ENCODE measurements around the gene PXK.

PXK gene

GRCh38 chr3:58386626-58387365 is 54.1 kb downstream of the PXK start:
- Histone ChIP-seq H3K9me2 (replicated peaks; ENCODE audit: low read depth, low read length) (no peaks in the 10 kb centered on the region), H3K9ac (ENCODE audit: low read depth, low read length, poor library complexity, severe bottlenecking) (no peak overlapping the region), H2AFZ (ENCODE audit: low read length) (no peak overlapping the region), H3F3A (ENCODE audit: low read depth) (no peaks in the 10 kb centered on the region), H3K4me3 (ENCODE audit: low read length, poor library complexity, severe bottlenecking) (no peak overlapping the region), H3K4me2 (ENCODE audit: low read depth, low read length, poor library complexity, severe bottlenecking) (no peak overlapping the region), H3K27me3 (ENCODE audit: insufficient read depth, low read length, poor library complexity, severe bottlenecking) (no peaks in the 10 kb centered on the region), H3K9me3 (ENCODE audit: insufficient read depth, low read depth, low read length) (no peaks in the 10 kb centered on the region), H3K79me2 (ENCODE audit: insufficient read depth, low read length) (no peaks in the 10 kb centered on the region), H3K4me1 (ENCODE audit: insufficient read depth, low read length, poor library complexity, severe bottlenecking) (peaks cover 21% of the 10 kb centered on the region), H4K20me1 (ENCODE audit: insufficient read depth, low read length, poor library complexity, severe bottlenecking) (no peaks in the 10 kb centered on the region), H3K36me3 (ENCODE audit: insufficient read depth, low read length) (peaks cover 54% of the 10 kb centered on the region)
- TF ChIP-seq EZH2phosphoT487 (IDR thresholded peaks at IDR 0.05; ENCODE audit: borderline replicate concordance) (no peak), CTCF (conservative IDR thresholded peaks at IDR 0.05; ENCODE audit: low read length) (no peak)

- peaks cover 21% of the 10 kb centered on the region for H3K4me1 ChIP-seq (ENCODE audit: insufficient read depth, low read length, poor library complexity, severe bottlenecking)
- no peak overlapping the region for H2AFZ ChIP-seq (ENCODE audit: low read length)
- peaks cover 58% of the 10 kb centered on the region for H3K36me3 ChIP-seq (ENCODE audit: insufficient read depth, low read length)
Observed at GRCh38 chr3:58387650-58388546, 55.2 kb downstream of the PXK start.

GRCh38 chr3:58388550-58389091 is 55.9 kb downstream of the PXK start:
- H3K4me2 ChIP-seq (ENCODE audit: low read depth, low read length, poor library complexity, severe bottlenecking): peak overlapping the region; percentile 16
- TF ChIP-seq CTCF (conservative IDR thresholded peaks at IDR 0.05; ENCODE audit: low read length): no peak
- no peak for TF ChIP-seq EZH2phosphoT487 (IDR thresholded peaks at IDR 0.05; ENCODE audit: borderline replicate concordance)
- H3K36me3 ChIP-seq (ENCODE audit: insufficient read depth, low read length): peaks cover 57% of the 10 kb centered on the region
- no peaks in the 10 kb centered on the region for H3K9me3 ChIP-seq (ENCODE audit: insufficient read depth, low read depth, low read length)
- no peak overlapping the region for H3K9ac ChIP-seq (ENCODE audit: low read depth, low read length, poor library complexity, severe bottlenecking)
- no peaks in the 10 kb centered on the region for H3K27me3 ChIP-seq (ENCODE audit: insufficient read depth, low read length, poor library complexity, severe bottlenecking)
- H3K4me1 ChIP-seq (ENCODE audit: insufficient read depth, low read length, poor library complexity, severe bottlenecking): peaks cover 21% of the 10 kb centered on the region
- H4K20me1 ChIP-seq (ENCODE audit: insufficient read depth, low read length, poor library complexity, severe bottlenecking): no peaks in the 10 kb centered on the region
- H3K79me2 ChIP-seq (ENCODE audit: insufficient read depth, low read length): no peaks in the 10 kb centered on the region
- H3K4me3 ChIP-seq (ENCODE audit: low read length, poor library complexity, severe bottlenecking): no peak overlapping the region
- H3K9me2 ChIP-seq (replicated peaks; ENCODE audit: low read depth, low read length): no peaks in the 10 kb centered on the region
- no peak overlapping the region for H2AFZ ChIP-seq (ENCODE audit: low read length)
- no peaks in the 10 kb centered on the region for H3F3A ChIP-seq (ENCODE audit: low read depth)

More at GRCh38 chr3:58387650-58388546, 55.2 kb downstream of the PXK start:
- H3K9me3 ChIP-seq (ENCODE audit: insufficient read depth, low read depth, low read length): no peaks in the 10 kb centered on the region
- H3K79me2 ChIP-seq (ENCODE audit: insufficient read depth, low read length): no peaks in the 10 kb centered on the region
- H3K9ac ChIP-seq (ENCODE audit: low read depth, low read length, poor library complexity, severe bottlenecking): no peak overlapping the region
- H3K27me3 ChIP-seq (ENCODE audit: insufficient read depth, low read length, poor library complexity, severe bottlenecking): no peaks in the 10 kb centered on the region
- no peaks in the 10 kb centered on the region for H3K9me2 ChIP-seq (replicated peaks; ENCODE audit: low read depth, low read length)
- H3K4me3 ChIP-seq (ENCODE audit: low read length, poor library complexity, severe bottlenecking): no peak overlapping the region
- no peaks in the 10 kb centered on the region for H4K20me1 ChIP-seq (ENCODE audit: insufficient read depth, low read length, poor library complexity, severe bottlenecking)
- H3K4me2 ChIP-seq (ENCODE audit: low read depth, low read length, poor library complexity, severe bottlenecking): no peak overlapping the region
- H3F3A ChIP-seq (ENCODE audit: low read depth): no peaks in the 10 kb centered on the region
- TF ChIP-seq CTCF (conservative IDR thresholded peaks at IDR 0.05; ENCODE audit: low read length) (no peak), EZH2phosphoT487 (IDR thresholded peaks at IDR 0.05; ENCODE audit: borderline replicate concordance) (no peak)

Measured in Loucy (cell line).